Spleen (tissue), 7 donors: ENCODE measurements around the gene ANKS1B.

Source experiments
- POLR2AphosphoS5 ChIP-seq, 3 donors: sonication (generic); formaldehyde crosslinking; IDR thresholded peaks; one replicate each; pipeline ENCODE4 v1.5.1; 2017; ENCODE audit warnings: antibody characterized with exemption in 3 of 3
- TF ChIP-seq, protein P1 (sequence below), 11 experiments: fragments of 200-600 bp in 7 of 11; fragments of 450-650 bp in 4 of 11; sonication (generic) in 4 of 11; IDR thresholded peaks in 8 of 11; conservative IDR thresholded peaks in 3 of 11; 1 replicate in 7 of 11; 2 replicates in 4 of 11; pipeline versions ENCODE4 v1.4.0 to v1.8.0; 2016 to 2021; ENCODE audit warnings: antibody characterized with exemption in 11 of 11, inconsistent platforms in 4 of 11, mild to moderate bottlenecking in 1 of 11
- donor health status: DM: no; HTN: no; CAD: no; lungs with moderate emphysema.
- donor health status: DM: no; HTN: no; CAD: no.
- donor health status: DM: no; HTN: no; CAD: no.

DNA sequence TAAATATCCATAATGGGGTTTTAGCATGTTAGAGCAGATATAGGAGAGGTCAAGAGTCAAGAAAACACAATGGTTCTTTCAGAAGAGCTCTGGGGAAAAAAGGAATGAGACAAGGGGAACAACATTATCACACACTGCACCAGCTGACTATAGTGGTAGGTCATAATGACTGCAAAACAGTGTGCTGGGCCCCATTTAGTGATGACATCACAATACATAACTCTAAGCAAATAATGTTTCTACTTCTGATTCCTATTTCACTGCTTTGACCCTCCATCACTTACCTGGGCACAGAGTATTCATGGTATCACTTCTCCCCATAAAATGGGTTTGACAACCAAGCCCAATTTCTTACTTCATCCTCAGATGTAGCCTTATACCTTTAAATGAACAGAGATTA lies 275.1 kb downstream of the ANKS1B start:
- TF ChIP-seq, protein P1, sequence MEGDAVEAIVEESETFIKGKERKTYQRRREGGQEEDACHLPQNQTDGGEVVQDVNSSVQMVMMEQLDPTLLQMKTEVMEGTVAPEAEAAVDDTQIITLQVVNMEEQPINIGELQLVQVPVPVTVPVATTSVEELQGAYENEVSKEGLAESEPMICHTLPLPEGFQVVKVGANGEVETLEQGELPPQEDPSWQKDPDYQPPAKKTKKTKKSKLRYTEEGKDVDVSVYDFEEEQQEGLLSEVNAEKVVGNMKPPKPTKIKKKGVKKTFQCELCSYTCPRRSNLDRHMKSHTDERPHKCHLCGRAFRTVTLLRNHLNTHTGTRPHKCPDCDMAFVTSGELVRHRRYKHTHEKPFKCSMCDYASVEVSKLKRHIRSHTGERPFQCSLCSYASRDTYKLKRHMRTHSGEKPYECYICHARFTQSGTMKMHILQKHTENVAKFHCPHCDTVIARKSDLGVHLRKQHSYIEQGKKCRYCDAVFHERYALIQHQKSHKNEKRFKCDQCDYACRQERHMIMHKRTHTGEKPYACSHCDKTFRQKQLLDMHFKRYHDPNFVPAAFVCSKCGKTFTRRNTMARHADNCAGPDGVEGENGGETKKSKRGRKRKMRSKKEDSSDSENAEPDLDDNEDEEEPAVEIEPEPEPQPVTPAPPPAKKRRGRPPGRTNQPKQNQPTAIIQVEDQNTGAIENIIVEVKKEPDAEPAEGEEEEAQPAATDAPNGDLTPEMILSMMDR (IDR thresholded peaks at IDR 0.05 in 8 of 11, conservative IDR thresholded peaks at IDR 0.05 in 3 of 11) = no peak
- no peak for TF ChIP-seq POLR2AphosphoS5 (IDR thresholded peaks at IDR 0.05)
